ENCODE measurements around the gene ITGA6.
A peak's percentile ranks its signal among the peaks of the same experiment; 100 is the strongest.
"Not testable (repeated sequence)": the region's sequence is repeated elsewhere in the genome, so short reads cannot be mapped to it uniquely, and the experiment has no call there.

Gene ITGA6

GRCh38 chr2:172537851-172538250, 110.5 kb downstream of the ITGA6 start:
- H3K27ac ChIP-seq (ENCODE audit: extremely low read depth, low read depth, low read length); POLR2A ChIA-PET; H3K4me1 ChIP-seq (ENCODE audit: control insufficient read depth, insufficient read depth, low read length); H3K4me3 ChIP-seq (ENCODE audit: low read depth, low read length); CTCF ChIA-PET; H3K36me3 ChIP-seq (ENCODE audit: control insufficient read depth in 2 of 2, insufficient read depth in 1 of 2, low read length in 2 of 2); H3K9me3 ChIP-seq (ENCODE audit: control insufficient read depth, insufficient read depth, low read depth, low read length): not testable (repeated sequence)

GRCh38 chr2:172539767-172540166, 112.4 kb downstream of the ITGA6 start:
- H3K4me3 ChIP-seq (ENCODE audit: low read depth, low read length): no peak overlapping the region
- CTCF ChIA-PET: interaction anchor here (0.6 to 1.2 kb wide), 3 partner anchors 11 to 818 kb away, joined by 3 to 6 read pairs (median 4); no protein-coding TSS in a partner anchor

GRCh38 chr2:172540421-172540820, 113.0 kb downstream of the ITGA6 start:
- H3K36me3 ChIP-seq (ENCODE audit: control insufficient read depth in 2 of 2, insufficient read depth in 1 of 2, low read length in 2 of 2): no peaks in the 10 kb centered on the region
- H3K4me1 ChIP-seq (ENCODE audit: control insufficient read depth, insufficient read depth, low read length): no peaks in the 10 kb centered on the region
- POLR2A ChIA-PET: no interaction called here
- no peaks in the 10 kb centered on the region for H3K9me3 ChIP-seq (ENCODE audit: control insufficient read depth, insufficient read depth, low read depth, low read length)
- no peak overlapping the region for H3K27ac ChIP-seq (ENCODE audit: extremely low read depth, low read depth, low read length)
- TF ChIP-seq ZXDB (tag by site-specific recombination; IDR thresholded peaks at IDR 0.05) (no peak), ZNF792 (tag by site-specific recombination; IDR thresholded peaks at IDR 0.05) (no peak), ZNF211 (tag by site-specific recombination; IDR thresholded peaks at IDR 0.05; ENCODE audit: low read depth) (no peak), ZNF473 (tag by site-specific recombination; IDR thresholded peaks at IDR 0.05) (no peak), ZBTB44 (tag by site-specific recombination; IDR thresholded peaks at IDR 0.05) (no peak), ZNF510 (tag by site-specific recombination; IDR thresholded peaks at IDR 0.05; ENCODE audit: insufficient replicate concordance) (no peak), OSR2 (tag by site-specific recombination; IDR thresholded peaks at IDR 0.05) (no peak), ZNF10 (tag by site-specific recombination; IDR thresholded peaks at IDR 0.05) (no peak), ZNF488 (tag by site-specific recombination; IDR thresholded peaks at IDR 0.05) (no peak)
- CTCF ChIA-PET: interaction anchor here (1.2 kb wide), 1 partner anchor 11 kb away, joined by 4 read pairs; no protein-coding TSS in a partner anchor
- H3K4me3 ChIP-seq (ENCODE audit: low read depth, low read length): no peak overlapping the region

More at GRCh38 chr2:172539767-172540166, 112.4 kb downstream of the ITGA6 start:
- Histone ChIP-seq H3K27ac (ENCODE audit: extremely low read depth, low read depth, low read length) (no peak overlapping the region), H3K9me3 (ENCODE audit: control insufficient read depth, insufficient read depth, low read depth, low read length) (no peaks in the 10 kb centered on the region), H3K4me1 (ENCODE audit: control insufficient read depth, insufficient read depth, low read length) (no peaks in the 10 kb centered on the region), H3K36me3 (ENCODE audit: control insufficient read depth in 2 of 2, insufficient read depth in 1 of 2, low read length in 2 of 2) (no peaks in the 10 kb centered on the region)
- POLR2A ChIA-PET: no interaction called here
- TF ChIP-seq ZNF148 (tag by site-specific recombination; IDR thresholded peaks at IDR 0.05; ENCODE audit: borderline replicate concordance): no peak
- TF ChIP-seq SETDB1 (IDR thresholded peaks at IDR 0.05; ENCODE audit: insufficient read length, low read length): peak; percentile 91
- TF ChIP-seq ZBTB1 (tag by site-specific recombination; IDR thresholded peaks at IDR 0.05): no peak
- no peak for TF ChIP-seq ZNF140 (tag by site-specific recombination; IDR thresholded peaks at IDR 0.05)
- no peak for TF ChIP-seq GLI4 (tag by site-specific recombination; IDR thresholded peaks at IDR 0.05)
- no peak for TF ChIP-seq ZNF24 (tag by site-specific recombination; IDR thresholded peaks at IDR 0.05)
- no peak for TF ChIP-seq HIC1 (tag by site-specific recombination; IDR thresholded peaks at IDR 0.05)
- no peak for TF ChIP-seq GLI2 (tag by site-specific recombination; IDR thresholded peaks at IDR 0.05; ENCODE audit: borderline replicate concordance, low read depth)
- no peak for TF ChIP-seq ZNF391 (tag by site-specific recombination; IDR thresholded peaks at IDR 0.05; ENCODE audit: borderline replicate concordance, low read depth)

All from HEK293 (cell line).